ENCODE measurements around the gene CES1.
"Not testable (repeated sequence)": the region's sequence is repeated elsewhere in the genome, so short reads cannot be mapped to it uniquely, and the experiment has no call there.

The CES1 gene

GRCh38 chr16:55821210-55821609 is 11.7 kb downstream of the CES1 start:
- Histone ChIP-seq H3K36me3 (replicated peaks; ENCODE audit: insufficient read depth, low read length) (no peaks in the 10 kb centered on the region), H3K4me3 (ENCODE audit: low read length) (no peak overlapping the region), H3K9ac (ENCODE audit: low read length) (no peak overlapping the region), H3K27me3 (replicated peaks; ENCODE audit: insufficient read depth, low read length) (no peaks in the 10 kb centered on the region), H3K79me2 (ENCODE audit: low read length) (no peaks in the 10 kb centered on the region), H3K4me1 (ENCODE audit: low read length) (no peaks in the 10 kb centered on the region), H3F3A (ENCODE audit: insufficient read depth, low read length) (no peaks in the 10 kb centered on the region), H3K9me2 (replicated peaks; ENCODE audit: insufficient read depth, low read length) (no peaks in the 10 kb centered on the region), H3K4me2 (ENCODE audit: low read depth, low read length) (no peak overlapping the region), H3K27ac (ENCODE audit: low read length) (no peak overlapping the region), H2AFZ (ENCODE audit: low read length) (no peak overlapping the region), H4K20me1 (ENCODE audit: insufficient read depth, low read length) (no peaks in the 10 kb centered on the region), H3K9me3 (replicated peaks; ENCODE audit: insufficient read depth, low read length) (no peaks in the 10 kb centered on the region)
- TF ChIP-seq EZH2phosphoT487 (IDR thresholded peaks at IDR 0.05; ENCODE audit: low read length): no peak
- DNase-seq: no peak

- H3K79me2 ChIP-seq (ENCODE audit: low read length): no peaks in the 10 kb centered on the region
- no peaks in the 10 kb centered on the region for H4K20me1 ChIP-seq (ENCODE audit: insufficient read depth, low read length)
- no peak overlapping the region for H3K4me2 ChIP-seq (ENCODE audit: low read depth, low read length)
- H3K27me3 ChIP-seq (replicated peaks; ENCODE audit: insufficient read depth, low read length): no peaks in the 10 kb centered on the region
- H3K4me3 ChIP-seq (ENCODE audit: low read length): no peak overlapping the region
- H3K4me1 ChIP-seq (ENCODE audit: low read length): no peaks in the 10 kb centered on the region
- no peak overlapping the region for H3K9ac ChIP-seq (ENCODE audit: low read length)
- no peaks in the 10 kb centered on the region for H3K36me3 ChIP-seq (replicated peaks; ENCODE audit: insufficient read depth, low read length)
- DNase-seq: no peak
- no peak overlapping the region for H2AFZ ChIP-seq (ENCODE audit: low read length)
- H3K9me3 ChIP-seq (replicated peaks; ENCODE audit: insufficient read depth, low read length): no peaks in the 10 kb centered on the region
- no peaks in the 10 kb centered on the region for H3K9me2 ChIP-seq (replicated peaks; ENCODE audit: insufficient read depth, low read length)
- TF ChIP-seq EZH2phosphoT487 (IDR thresholded peaks at IDR 0.05; ENCODE audit: low read length) (no peak), CTCF (IDR thresholded peaks at IDR 0.05; ENCODE audit: low read length) (no peak), EZH2 (optimal IDR thresholded peaks at IDR 0.05; ENCODE audit: low read depth, low read length) (no peak)
- H3K27ac ChIP-seq (ENCODE audit: low read length): no peak overlapping the region
- no peaks in the 10 kb centered on the region for H3F3A ChIP-seq (ENCODE audit: insufficient read depth, low read length)
Measured at GRCh38 chr16:55820615-55821014, 12.3 kb downstream of the CES1 start.

- Histone ChIP-seq H2AFZ (ENCODE audit: low read length) (no peak overlapping the region), H3K9me3 (replicated peaks; ENCODE audit: insufficient read depth, low read length) (no peaks in the 10 kb centered on the region), H3K9me2 (replicated peaks; ENCODE audit: insufficient read depth, low read length) (no peaks in the 10 kb centered on the region), H3K27me3 (replicated peaks; ENCODE audit: insufficient read depth, low read length) (no peaks in the 10 kb centered on the region), H4K20me1 (ENCODE audit: insufficient read depth, low read length) (no peaks in the 10 kb centered on the region), H3K9ac (ENCODE audit: low read length) (no peak overlapping the region), H3K4me2 (ENCODE audit: low read depth, low read length) (no peak overlapping the region), H3K4me3 (ENCODE audit: low read length) (no peak overlapping the region), H3K4me1 (ENCODE audit: low read length) (no peaks in the 10 kb centered on the region), H3F3A (ENCODE audit: insufficient read depth, low read length) (no peaks in the 10 kb centered on the region), H3K36me3 (replicated peaks; ENCODE audit: insufficient read depth, low read length) (no peaks in the 10 kb centered on the region), H3K79me2 (ENCODE audit: low read length) (no peaks in the 10 kb centered on the region), H3K27ac (ENCODE audit: low read length) (no peak overlapping the region)
- no peak for TF ChIP-seq EZH2phosphoT487 (IDR thresholded peaks at IDR 0.05; ENCODE audit: low read length)
- no peak for TF ChIP-seq EZH2 (optimal IDR thresholded peaks at IDR 0.05; ENCODE audit: low read depth, low read length)
- TF ChIP-seq CTCF (IDR thresholded peaks at IDR 0.05; ENCODE audit: low read length): no peak
- DNase-seq: no peak
Measured at GRCh38 chr16:55817236-55817912, 15.5 kb downstream of the CES1 start.

GRCh38 chr16:55816222-55816621 is 16.7 kb downstream of the CES1 start:
- not testable (repeated sequence) for H3K9ac ChIP-seq (ENCODE audit: low read length); H3K36me3 ChIP-seq (replicated peaks; ENCODE audit: insufficient read depth, low read length); H4K20me1 ChIP-seq (ENCODE audit: insufficient read depth, low read length); H3K9me2 ChIP-seq (replicated peaks; ENCODE audit: insufficient read depth, low read length); H3K79me2 ChIP-seq (ENCODE audit: low read length); H3F3A ChIP-seq (ENCODE audit: insufficient read depth, low read length); H3K9me3 ChIP-seq (replicated peaks; ENCODE audit: insufficient read depth, low read length); H3K4me3 ChIP-seq (ENCODE audit: low read length); H3K4me1 ChIP-seq (ENCODE audit: low read length); DNase-seq; H3K27me3 ChIP-seq (replicated peaks; ENCODE audit: insufficient read depth, low read length); H2AFZ ChIP-seq (ENCODE audit: low read length); H3K27ac ChIP-seq (ENCODE audit: low read length); H3K4me2 ChIP-seq (ENCODE audit: low read depth, low read length)

Measured in MM.1S (cell line).